T-helper 17 cell (primary cell): ENCODE measurements around the gene MMEL1. TPM values are rescaled to one million over a fixed set of nuclear protein-coding genes. Genes with fewer than 3 reads are reported as not detected.

Source experiments
- ATAC-seq: fragments of 150-1000 bp; cut with Tn5 transposase; 2 replicates; pipeline ENCODE4 v1.10.0; 2021; ENCODE audit warnings: mild to moderate bottlenecking, moderate library complexity
- DNase-seq, 3 donors: peaks; one replicate each; pipeline versions ENCODE4 v3.0.0 to v3.0.0-alpha.2; 2020 to 2021
- H3K9me3 ChIP-seq: one replicate; pipeline ENCODE4 v1.7.0; 2013; ENCODE audit warnings: low read length, mild to moderate bottlenecking; ENCODE audit not compliant: control insufficient read depth, poor library complexity, severe bottlenecking
- H3K27ac Mint-ChIP-seq: one replicate; pipeline ENCODE4 v1.8.0; 2022; ENCODE audit warnings: mild to moderate bottlenecking, moderate library complexity, mixed read lengths
- H3K27me3 Mint-ChIP-seq: one replicate; pipeline ENCODE4 v1.8.0; 2022; ENCODE audit warnings: mixed read lengths
- H3K36me3 Mint-ChIP-seq: one replicate; pipeline ENCODE4 v1.8.0; 2022; ENCODE audit warnings: low read depth, mixed read lengths
- H3K4me1 Mint-ChIP-seq: one replicate; pipeline ENCODE4 v1.8.0; 2022; ENCODE audit warnings: mild to moderate bottlenecking, mixed read lengths
- H3K4me3 Mint-ChIP-seq: one replicate; pipeline ENCODE4 v1.8.0; 2022; ENCODE audit warnings: mild to moderate bottlenecking, moderate library complexity, mixed read lengths
- total RNA-seq, 4 donors: library from RNA in 2 of 4; stranded (reverse) in 2 of 4; gene quantifications; one replicate each; pipeline ENCODE4 v1.2.3 and lab custom pipeline; 2022 to 2026

The MMEL1 gene
- total RNA-seq, 2 donors from 2014 or later: 0.94 to 3.8 TPM

DNA sequence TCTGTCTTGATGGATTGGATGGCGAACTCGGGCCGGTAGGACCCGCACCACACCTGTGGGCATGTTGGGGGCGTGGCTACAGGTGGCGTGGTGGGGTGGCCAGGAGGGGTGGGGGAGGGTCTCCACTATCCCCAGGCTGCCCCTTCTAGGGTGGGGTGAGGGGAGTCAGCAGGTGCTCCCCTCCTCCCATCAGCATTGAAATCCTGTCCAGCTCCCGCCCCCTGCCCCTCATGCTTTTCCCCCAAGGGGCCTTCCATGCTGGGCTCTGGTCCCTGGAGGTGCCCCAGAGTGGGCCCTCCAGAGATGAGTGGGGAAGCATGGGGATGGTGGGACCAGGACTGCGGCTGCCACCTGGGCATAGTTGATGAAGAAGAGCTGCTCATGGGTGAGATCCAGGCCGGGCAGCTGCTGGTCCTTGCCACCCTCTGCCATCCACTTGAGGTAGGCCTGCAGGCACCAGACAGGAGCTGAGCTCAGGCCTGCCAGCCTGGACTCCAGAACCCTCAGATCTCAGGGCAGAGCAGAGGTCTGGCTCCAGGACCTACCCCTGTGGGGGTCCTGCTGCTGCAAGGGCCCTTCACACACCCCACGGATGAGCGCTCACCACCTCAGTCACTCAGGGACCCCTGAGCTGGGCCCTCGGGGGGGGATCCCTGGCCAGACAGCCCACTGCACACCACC is 41.1 kb downstream of the MMEL1 start:
- DNase-seq (peak in 1 of 3 donors; percentile 3), ATAC-seq (no peak)

DNA sequence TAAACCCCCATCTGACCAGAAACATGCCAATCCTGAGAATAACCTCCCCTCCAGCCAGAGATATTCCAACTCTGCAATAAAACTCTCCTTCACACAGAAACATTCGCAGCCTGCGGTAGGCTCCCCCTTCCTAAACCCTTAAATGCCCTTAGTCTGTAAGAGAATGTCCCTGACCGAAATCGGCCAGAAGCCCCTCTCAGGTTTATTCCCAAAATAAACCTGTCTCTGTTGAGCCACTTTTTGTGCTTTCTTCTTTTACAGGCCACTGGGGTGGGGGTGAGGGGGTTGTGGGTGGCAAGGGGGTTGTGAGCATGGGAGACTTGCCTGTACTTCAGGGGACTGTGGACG is 41.6 kb downstream of the MMEL1 start:
- H3K9me3 ChIP-seq: no peaks in the 10 kb centered on the region
- Mint-ChIP-seq H3K4me1 (peaks cover 12% of the 10 kb centered on the region), H3K27me3 (no peaks in the 10 kb centered on the region), H3K36me3 (peaks cover 2% of the 10 kb centered on the region), H3K27ac (no peak overlapping the region), H3K4me3 (no peak overlapping the region)
- DNase-seq: no peak
- no peak for ATAC-seq

More for the DNA sequence above, 41.1 kb downstream of the MMEL1 start:
- H3K36me3 Mint-ChIP-seq: no peaks in the 10 kb centered on the region
- H3K27me3 Mint-ChIP-seq: no peaks in the 10 kb centered on the region
- no peak overlapping the region for H3K4me3 Mint-ChIP-seq
- peaks cover 10% of the 10 kb centered on the region for H3K4me1 Mint-ChIP-seq
- no peaks in the 10 kb centered on the region for H3K9me3 ChIP-seq
- H3K27ac Mint-ChIP-seq: no peak overlapping the region

DNA sequence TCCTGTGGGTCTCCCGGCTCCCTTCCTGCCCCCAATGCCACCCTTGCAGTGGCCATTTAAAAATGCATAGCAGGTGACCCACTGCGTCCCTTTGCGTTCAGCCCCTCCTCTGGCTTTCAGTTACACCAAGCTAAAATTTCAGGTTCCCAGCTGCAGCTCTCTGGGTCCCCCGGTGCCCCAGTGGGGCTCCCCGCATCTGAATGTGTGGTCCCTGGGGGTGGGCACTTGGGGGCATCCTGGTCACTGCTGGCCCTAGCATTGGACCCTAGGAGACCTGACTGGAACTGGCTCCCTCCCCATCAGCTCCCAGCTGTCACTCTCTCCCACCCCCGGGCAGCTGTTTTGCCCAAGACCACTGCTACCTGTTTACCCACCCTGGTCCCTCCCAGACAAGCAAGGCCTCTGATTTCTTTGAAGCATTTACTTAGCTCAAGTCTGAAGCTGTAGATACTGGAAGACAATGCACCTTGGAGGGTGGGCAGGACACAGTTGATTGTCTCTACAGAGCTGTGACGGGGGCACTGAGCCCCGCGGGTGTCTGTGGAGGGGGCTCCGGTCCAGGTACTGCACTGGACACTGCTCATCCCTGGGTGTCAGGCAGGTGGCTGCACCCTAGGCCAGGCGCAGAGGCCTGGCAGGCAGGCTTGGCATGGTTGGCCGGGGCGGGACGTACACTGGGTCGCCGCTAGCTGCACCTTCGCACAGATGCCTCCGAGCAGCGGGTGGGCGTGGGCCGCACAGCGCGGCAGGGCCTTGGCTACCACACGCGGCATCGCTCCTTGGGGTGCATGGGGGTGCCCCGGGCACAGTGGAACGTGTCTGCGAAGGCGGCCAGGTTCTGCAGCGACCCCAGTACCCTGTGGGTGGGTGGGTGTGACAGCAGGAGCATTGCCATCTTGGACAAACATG is 42.3 kb downstream of the MMEL1 start:
- no peak for DNase-seq
- no peak overlapping the region for H3K27ac Mint-ChIP-seq
- no peaks in the 10 kb centered on the region for H3K9me3 ChIP-seq
- peak overlapping the region; percentile 39 for H3K4me3 Mint-ChIP-seq
- H3K27me3 Mint-ChIP-seq: no peaks in the 10 kb centered on the region
- no peak for ATAC-seq
- H3K36me3 Mint-ChIP-seq: peaks cover 3% of the 10 kb centered on the region
- peaks cover 13% of the 10 kb centered on the region for H3K4me1 Mint-ChIP-seq

- Mint-ChIP-seq H3K27ac (no peak overlapping the region), H3K4me1 (peaks cover 20% of the 10 kb centered on the region), H3K4me3 (no peak overlapping the region), H3K27me3 (no peaks in the 10 kb centered on the region), H3K36me3 (peaks cover 3% of the 10 kb centered on the region)
- DNase-seq (no peak), ATAC-seq (no peak)
- no peaks in the 10 kb centered on the region for H3K9me3 ChIP-seq
These were observed 43.2 kb downstream of the MMEL1 start for GRCh38 chr1:2589431-2590232.

DNA sequence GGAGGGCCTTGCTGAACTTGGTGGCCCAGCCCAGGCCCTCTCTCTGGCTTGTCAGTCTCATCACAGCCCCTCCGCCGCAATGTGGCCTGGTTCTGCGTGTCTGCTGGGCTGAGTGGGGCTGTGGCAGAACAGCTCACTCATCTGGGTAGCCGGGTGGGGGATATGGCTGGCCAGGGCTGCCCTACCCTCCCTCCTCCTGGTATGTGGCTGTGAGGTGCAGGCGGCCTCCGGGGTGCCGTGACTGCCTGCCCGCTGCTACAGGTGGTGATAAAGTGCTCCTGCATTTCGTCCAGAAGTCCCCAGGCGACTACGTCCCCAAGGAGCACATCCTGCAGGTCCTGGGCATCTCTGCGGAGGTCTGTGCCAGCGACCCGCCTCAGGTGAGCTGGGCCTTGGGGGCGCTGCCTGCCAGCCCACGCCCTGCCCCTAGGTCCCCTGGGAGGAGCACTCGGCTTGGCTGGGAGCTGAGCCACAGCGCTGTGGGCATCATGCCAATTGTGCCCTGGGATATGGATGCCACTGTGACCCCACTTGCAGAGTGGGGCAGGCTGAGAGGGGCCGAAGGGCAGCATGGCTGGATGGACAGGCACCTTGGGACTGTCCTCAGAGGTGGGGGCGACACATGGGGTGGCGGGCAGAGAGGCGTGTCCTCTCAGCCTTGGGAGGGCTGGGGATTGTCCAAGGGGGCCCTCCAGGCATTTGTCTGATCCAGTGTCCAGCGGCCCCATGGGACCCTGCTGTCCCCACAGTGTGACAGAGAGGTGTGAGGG is 44.0 kb downstream of the MMEL1 start:
- ATAC-seq (no peak), DNase-seq (no peak)
- Mint-ChIP-seq H3K27ac (no peak overlapping the region), H3K27me3 (no peaks in the 10 kb centered on the region), H3K4me3 (no peak overlapping the region), H3K36me3 (peaks cover 3% of the 10 kb centered on the region), H3K4me1 (peaks cover 26% of the 10 kb centered on the region)
- H3K9me3 ChIP-seq: no peaks in the 10 kb centered on the region

DNA sequence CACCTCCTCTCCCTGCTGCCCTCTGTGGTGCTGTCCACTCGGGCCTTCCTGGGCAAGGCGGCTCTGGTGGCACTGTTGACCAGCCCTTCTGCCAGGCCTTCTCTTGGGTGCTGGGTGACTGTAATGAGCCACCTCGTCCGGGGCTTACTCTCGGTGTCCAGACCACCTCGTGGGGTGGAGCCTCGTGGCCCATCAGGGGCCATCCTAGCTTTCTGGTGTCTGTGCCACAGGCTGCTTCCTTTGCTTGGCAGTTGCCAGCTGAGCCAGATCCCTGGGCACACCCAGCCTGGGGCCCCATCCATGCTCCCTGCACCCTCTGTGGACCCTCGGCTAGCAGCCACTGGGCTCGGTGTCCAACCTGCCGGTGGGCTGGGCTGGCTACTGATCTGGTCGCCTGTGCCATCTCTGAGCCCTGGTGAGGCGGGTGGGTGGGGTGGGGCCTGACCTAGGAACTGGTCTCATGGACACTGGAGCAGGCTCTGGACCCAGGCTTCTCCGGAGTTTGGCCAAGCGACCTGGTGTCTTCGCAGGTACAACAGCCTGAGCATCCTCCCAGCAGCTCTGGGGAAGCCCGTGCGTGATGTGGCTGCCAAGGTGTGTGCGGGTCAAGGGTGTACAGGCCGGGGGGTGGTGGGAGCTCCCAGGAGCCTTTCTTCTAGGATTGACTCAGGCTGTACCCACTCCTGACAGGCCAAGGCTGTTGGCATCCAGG is 44.8 kb downstream of the MMEL1 start:
- ATAC-seq (no peak), DNase-seq (no peak)
- Mint-ChIP-seq H3K36me3 (peaks cover 3% of the 10 kb centered on the region), H3K27ac (no peak overlapping the region), H3K4me1 (peaks cover 29% of the 10 kb centered on the region), H3K4me3 (peak overlapping the region; percentile 91), H3K27me3 (no peaks in the 10 kb centered on the region)
- no peaks in the 10 kb centered on the region for H3K9me3 ChIP-seq

- ATAC-seq: no peak
- H3K27ac Mint-ChIP-seq: peak overlapping the region; percentile 97
- H3K36me3 Mint-ChIP-seq: peaks cover 3% of the 10 kb centered on the region
These were observed 45.6 kb downstream of the MMEL1 start for GRCh38 chr1:2587071-2587859.

GRCh38 chr1:2586154-2587070 is 46.4 kb downstream of the MMEL1 start, which contains the start of gene PRXL2B:
TSS of gene PRXL2B (plus strand) at chr1:2586777. CDS start at chr1:2586886, 109 bp downstream.
- Mint-ChIP-seq H3K4me3 (peak within 1 kb of the TSS; percentile 91), H3K27ac (peak within 1 kb of the TSS; percentile 97), H3K27me3 (no peaks in the 10 kb centered on the region), H3K36me3 (peaks cover 3% of the 10 kb centered on the region), H3K4me1 (peaks cover 29% of the 10 kb centered on the region)
- DNase-seq: peak; percentile 97 to 100 (median 97)
- H3K9me3 ChIP-seq: no peaks in the 10 kb centered on the region
- ATAC-seq: peak; percentile 76

More at GRCh38 chr1:2587071-2587859, 45.6 kb downstream of the MMEL1 start:
- H3K4me3 Mint-ChIP-seq: peak overlapping the region; percentile 91
- peaks cover 27% of the 10 kb centered on the region for H3K4me1 Mint-ChIP-seq
- no peaks in the 10 kb centered on the region for H3K27me3 Mint-ChIP-seq
- H3K9me3 ChIP-seq: no peaks in the 10 kb centered on the region
- DNase-seq: peak in 1 of 3 donors; percentile 27

- no peaks in the 10 kb centered on the region for H3K9me3 ChIP-seq
- H3K27ac Mint-ChIP-seq: peak overlapping the region; percentile 97
- DNase-seq (peak; percentile 45 to 59 (median 56)), ATAC-seq (peak; percentile 55)
- H3K36me3 Mint-ChIP-seq: peaks cover 3% of the 10 kb centered on the region
- H3K4me3 Mint-ChIP-seq: peak overlapping the region; percentile 91
- peaks cover 30% of the 10 kb centered on the region for H3K4me1 Mint-ChIP-seq
- H3K27me3 Mint-ChIP-seq: no peaks in the 10 kb centered on the region
These were observed 47.3 kb downstream of the MMEL1 start for GRCh38 chr1:2585318-2586092.

DNA sequence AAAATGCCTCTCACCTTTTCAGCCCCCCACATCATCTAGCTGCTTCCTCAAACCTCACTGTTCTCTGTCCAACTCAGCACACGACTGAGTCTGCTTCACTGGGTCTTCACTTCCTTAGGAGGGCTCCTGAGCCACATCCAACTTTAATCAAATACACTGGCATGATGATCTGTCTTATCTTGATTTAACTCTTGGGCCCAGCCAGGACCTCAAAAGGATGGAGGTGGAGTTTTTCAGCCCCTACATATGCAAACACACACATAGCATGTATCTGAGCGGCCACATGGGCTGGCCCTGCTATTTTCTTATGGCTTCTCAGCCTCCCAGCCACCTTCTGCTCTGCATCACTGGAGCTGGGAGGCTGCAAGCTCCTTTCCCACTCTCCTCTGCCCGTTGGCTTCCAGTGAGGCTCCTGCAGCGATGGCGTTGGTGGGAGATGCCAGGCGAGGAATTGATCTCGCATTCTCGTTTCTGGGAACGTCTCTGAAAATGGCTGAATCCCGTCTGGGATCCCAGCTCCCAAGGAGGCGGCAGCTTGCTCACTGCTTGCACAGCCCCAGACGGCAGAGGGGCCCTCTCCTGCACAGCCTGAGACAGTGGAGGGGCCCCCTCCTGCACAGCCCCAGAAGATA is 48.0 kb downstream of the MMEL1 start:
- no peaks in the 10 kb centered on the region for H3K9me3 ChIP-seq
- H3K36me3 Mint-ChIP-seq: peaks cover 3% of the 10 kb centered on the region
- peak overlapping the region; percentile 97 for H3K27ac Mint-ChIP-seq
- no peaks in the 10 kb centered on the region for H3K27me3 Mint-ChIP-seq
- H3K4me3 Mint-ChIP-seq: peak overlapping the region; percentile 91
- H3K4me1 Mint-ChIP-seq: peaks cover 31% of the 10 kb centered on the region
- ATAC-seq (no peak), DNase-seq (peak in 1 of 3 donors; percentile 6)
